ENCODE results near the gene TSHZ2.
"Not testable (repeated sequence)": the region's sequence is repeated elsewhere in the genome, so short reads cannot be mapped to it uniquely, and the experiment has no call there.

The TSHZ2 gene

DNA sequence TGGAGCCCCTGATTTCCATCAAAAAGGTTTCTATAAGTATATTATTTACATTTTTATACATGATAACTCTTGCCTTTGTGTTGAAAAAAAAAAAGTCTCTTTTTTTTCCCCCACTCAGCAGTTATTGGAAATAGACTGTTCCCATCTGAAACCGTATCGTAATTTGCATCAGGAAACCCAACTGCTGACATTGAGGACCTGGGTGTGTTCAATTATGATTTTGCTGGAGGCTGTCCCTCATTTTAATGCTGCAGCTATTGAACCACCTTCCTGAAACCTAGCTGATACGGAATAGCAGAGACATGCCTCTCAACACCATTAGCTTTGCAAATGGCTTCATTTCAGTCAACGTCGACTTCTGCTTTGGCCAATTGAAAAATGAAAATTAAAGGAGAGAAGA lies 522.6 kb downstream of the TSHZ2 start:
- no peak for DNase-seq

DNA sequence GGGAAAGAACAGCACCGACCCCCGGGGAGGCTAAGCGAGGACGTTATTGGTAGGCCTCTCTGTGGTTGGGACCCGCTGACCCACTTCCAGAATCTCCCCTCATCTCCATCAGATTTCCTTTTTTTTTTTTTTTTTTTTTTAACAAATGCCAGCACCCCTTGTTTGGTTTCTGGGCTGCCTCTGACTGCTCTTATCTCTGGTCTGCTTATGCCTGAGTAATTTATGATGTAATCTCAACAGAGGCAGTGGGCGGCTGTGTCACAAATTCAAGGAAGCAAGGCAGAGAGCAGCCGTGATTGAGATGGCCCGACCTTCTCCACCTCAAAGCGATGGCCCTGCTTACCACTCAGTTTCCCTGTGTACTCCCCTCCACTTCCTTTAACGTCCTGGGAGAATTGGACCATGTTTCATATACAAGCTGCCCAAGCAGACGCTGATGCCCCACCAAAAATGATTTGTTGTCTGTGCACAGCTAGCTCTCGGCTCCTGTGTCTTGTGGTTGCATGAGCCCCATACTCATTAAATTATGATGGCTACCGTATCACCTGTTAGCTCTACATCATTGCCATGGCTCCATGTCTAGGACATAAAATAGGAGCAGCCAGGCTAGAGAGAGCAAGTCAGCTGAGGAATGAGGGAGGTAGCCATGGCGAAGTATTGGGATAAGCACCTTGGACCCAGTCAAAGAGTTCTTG lies 523.4 kb downstream of the TSHZ2 start:
- DNase-seq = no peak

DNA sequence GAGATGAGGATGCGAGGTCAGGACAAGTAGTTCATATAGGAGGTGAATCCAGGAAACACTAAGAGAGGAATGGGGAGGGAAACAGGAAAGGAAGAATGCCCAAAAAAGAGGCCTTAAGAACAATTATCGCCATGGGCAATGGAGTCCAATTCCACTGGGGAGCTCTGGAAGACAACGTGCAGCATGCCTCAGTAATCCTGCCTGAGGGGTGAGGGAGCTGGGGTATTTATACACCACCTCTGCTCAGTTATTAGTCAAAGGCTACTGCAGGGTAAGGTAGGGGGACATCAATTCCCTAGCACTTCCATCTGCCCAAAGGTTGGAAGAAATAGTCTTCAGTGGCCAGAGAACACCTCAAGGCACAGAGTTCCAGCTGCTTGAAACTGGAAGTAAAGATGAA lies 525.1 kb downstream of the TSHZ2 start:
- DNase-seq = no peak

DNA sequence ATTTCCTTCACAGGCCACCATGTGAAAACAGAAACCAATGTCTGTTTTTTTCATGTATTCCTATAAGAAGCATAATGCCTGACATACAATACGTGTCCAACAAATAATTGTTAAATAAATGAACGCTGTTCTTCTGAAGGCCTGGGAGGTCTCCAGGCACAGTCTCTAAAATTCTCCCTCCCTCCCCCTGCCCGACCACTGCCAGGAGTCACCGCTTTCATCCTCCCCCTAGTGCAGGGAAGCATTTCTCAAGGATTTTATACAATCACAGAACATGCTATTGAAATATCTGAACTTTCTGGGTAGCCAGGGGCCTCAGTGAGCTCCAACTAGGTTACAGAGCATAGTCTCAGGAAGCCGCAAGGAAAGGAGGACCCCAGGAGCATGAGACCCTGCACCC lies 526.2 kb downstream of the TSHZ2 start:
- DNase-seq = no peak

DNA sequence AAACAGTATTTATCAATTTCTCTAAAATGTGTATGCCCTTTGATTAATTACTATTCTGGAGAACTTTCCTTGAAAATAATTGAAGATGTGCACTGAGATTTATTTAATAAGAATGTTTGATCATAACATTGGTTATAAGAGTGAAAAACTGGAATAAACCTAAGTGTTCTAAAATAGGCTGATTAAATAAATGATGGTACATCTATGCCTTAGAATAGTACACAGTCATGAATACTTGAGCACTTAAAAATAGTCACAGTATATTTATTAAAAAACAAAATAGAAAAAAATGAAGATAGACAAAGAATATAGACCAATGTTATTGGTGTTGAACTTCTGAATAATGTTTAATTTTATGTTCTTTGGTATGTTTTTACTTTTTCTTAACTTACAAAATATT lies 528.5 kb downstream of the TSHZ2 start:
- no peak for DNase-seq

DNA sequence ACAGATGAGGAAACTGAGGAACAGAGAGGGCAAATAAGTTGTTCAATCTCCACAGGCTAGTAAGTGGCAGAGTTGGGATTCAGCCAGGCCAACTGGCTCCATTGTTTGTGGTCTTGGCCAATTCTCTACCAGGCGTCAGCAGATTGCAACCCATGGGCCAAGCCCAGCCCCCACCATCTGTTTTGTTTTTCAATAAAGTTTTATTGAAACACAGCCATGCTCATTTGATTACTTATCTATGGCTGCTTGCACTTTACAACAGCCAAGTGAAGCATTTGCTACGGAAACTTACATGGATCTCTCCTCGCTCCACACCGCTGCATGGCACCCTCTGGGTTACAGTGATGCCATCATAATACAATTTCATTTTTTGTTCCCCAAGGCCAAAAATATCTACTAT lies 530.7 kb downstream of the TSHZ2 start:
- DNase-seq = no peak

DNA sequence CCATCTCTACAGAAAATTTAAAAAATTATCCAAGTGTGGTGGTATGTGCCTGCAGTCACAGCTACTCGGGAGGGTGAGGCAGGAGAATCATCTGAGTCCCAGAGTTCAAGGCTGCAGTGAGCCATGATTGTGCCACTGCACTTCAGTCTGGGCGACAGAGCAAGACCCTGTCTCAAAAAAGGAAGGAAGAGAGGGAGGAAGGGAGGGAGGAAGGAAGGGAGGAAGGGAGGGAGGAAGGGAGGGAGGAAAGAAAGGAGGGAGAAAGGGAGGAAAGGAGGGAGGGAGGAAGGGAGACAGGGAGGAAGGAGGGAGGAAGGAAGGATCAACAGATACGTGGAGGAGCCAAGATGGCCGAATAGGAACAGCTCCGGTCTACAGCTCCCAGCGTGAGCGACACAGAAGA lies 531.4 kb downstream of the TSHZ2 start:
- no peak for DNase-seq

DNA sequence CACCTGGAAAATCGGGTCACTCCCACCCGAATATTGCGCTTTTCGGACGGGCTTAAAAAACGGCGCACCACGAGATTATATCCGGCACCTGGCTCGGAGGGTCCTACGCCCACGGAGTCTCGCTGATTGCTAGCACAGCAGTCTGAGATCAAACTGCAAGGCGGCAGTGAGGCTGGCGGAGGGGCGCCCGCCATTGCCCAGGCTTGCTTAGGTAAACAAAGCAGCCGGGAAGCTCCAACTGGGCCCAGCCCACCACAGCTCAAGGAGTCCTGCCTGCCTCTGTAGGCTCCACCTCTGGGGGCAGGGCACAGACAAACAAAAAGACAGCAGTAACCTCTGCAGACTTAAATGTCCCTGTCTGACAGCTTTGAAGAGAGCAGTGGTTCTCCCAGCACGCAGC lies 531.9 kb downstream of the TSHZ2 start:
- DNase-seq = not testable (repeated sequence)

DNA sequence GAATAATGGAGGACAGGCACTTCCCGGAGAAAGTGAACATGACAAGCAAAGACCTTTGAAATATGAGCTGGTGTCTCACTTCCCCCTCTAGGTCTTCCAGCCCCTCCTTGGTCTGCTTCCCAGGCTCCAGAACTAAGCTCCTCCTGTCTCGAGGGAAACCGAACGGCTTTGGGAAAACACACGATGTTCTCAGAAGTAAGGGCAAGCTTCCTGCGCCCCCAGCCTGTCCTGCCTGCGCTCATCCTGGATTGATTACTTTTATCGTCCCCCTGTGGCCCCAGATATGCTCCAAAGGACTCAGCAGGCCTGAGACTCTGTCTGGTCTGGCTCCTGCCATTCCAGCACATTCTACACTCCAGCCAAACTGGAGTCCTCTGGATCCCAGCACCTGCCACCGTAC lies 538.1 kb downstream of the TSHZ2 start:
- DNase-seq = no peak

DNA sequence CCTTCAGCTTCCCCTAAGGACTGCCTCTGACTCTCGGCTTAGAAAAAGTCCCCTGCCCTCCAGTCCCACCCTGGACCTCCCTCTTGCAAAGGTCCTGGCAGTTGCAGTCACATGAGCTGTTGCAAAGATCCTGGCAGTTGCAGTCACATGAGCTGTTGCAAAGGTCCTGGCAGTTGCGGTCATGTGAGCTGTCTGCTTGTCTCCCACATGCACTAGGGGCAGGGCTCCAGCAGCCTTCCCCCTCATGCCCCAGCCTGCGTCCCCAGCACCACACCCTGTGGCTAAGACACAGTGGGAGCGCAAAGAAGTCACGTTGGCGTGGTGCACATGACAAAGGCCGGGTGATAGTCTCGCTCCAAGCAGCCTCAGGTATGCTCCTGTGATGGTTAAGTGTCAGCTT lies 538.5 kb downstream of the TSHZ2 start:
- DNase-seq = no peak

DNA sequence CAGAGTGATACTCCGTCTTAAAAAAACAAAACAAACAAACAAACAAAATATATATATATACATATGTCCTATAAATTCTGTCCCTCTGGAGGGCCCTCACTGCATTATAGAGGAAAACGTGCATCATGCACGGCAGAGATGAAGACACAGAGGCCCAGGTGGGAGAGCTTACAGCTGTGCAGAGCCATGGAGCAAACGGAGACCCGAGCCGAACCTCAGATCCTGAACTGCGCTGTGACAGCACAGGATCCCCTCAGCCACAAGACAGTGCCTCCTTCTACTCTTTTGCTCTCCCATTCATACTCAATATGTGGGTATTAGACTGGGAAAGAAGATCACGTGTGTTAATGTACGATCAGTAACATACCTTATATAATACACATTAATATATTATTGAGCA lies 539.9 kb downstream of the TSHZ2 start:
- no peak for DNase-seq

DNA sequence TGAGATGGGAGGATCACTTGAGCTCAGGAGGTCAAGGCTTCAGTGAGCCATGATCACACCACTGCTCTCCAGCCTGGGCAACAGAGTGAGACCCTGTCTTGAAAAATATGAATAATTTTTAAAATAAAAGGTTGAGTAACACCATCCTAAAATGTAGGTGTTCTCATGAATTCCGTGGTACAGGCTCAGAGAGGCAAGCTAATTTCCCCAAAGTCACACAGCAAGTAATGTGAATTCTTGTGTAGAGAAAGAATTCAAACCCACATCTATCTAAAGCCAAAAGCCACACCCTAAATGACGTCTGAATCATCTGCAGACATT lies 541.0 kb downstream of the TSHZ2 start:
- no peak for DNase-seq

DNA sequence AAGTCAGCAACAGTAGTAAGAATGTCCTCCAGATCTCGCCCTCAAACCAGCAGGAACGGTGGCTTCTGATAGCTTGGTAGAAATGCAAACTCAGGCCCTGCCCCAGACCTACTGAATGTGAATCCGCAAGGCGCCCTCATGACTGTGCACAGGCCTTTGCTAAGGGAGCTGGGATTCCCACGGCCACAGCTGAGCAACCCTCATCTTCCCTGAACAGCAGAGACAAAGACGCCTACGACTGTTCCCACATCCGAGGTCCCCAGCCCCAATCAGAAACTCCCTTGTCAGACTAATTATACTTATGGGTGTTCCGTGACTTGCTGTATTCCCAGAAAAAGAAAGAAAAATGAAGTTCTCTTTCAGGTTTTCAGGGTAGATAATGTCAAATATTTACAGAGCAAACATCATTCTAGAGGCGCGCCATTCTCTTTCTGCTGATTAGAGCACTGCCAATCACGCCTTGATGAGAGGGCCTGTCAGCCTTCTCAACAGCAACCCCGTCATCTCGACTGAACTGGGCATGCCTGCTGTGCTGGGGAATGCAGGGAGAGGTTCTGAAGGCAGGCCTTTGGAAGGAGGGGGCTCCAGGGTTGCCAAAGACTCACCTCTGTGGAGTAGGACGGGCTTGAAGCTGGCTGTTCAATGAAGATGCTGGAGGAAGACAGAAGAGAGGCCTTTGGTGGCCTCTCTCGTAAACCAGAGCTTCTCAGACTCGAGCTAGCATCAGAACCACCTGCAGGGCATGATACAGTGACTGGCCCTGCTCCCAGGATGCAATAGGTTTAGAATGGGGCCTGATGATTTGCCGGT lies 541.5 kb downstream of the TSHZ2 start:
- no peak for DNase-seq

DNA sequence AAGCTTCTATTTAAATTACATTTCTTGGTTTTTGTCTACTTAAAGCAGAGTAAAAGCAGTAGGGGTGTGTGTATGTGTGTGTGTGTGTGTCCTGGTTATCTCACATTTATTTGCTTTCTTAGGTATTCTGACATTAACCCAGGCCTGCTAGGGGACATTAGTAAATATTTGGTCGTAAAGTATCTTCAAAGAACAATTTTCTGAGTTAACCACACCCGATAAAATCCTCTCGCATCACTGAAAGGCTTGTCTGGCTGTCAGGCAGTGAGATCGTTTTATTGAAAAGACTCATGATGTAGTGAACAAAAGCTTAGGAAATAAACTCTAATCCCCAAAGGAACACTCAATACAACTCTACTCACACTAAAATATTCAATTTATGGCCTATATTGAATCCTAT lies 543.6 kb downstream of the TSHZ2 start:
- DNase-seq = no peak

DNA sequence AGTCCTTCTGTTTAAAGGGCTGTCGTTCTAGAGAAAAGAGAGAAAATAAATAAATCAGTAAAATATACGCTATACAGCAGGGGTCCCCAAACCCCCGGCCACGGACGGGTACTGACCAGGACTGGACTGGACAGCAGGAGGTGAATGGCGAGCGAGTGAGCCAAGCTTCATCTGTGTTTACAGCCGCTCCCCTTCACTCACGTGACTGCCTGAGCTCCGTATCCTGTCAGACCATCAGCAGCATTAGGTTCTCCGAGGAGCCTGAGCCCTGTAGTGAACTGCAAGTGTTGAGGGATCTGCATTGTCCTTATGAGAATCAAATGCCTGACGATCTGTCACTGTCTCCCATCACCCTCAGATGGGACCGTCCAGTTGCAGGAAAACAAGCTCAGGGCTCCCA lies 545.0 kb downstream of the TSHZ2 start:
- DNase-seq = no peak

DNA sequence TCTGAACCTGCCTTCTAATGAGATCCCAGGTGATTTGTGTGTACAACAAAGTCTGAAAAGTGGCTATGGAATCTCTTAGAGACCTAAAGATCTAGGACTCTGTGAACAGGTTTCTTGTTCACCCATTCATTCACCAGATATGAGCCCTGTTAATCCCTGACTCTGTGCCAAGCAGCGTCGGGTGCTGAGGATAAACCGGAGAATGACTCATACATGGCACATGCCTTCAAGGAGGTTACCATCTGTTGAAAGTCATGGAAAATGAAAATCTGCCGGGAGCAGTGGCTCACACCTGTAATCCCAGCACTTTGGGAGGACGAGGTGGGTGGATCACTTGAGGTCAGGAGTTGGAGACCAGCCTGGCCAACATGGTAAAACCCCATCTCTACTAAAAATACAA lies 549.3 kb downstream of the TSHZ2 start:
- not testable (repeated sequence) for DNase-seq

DNA sequence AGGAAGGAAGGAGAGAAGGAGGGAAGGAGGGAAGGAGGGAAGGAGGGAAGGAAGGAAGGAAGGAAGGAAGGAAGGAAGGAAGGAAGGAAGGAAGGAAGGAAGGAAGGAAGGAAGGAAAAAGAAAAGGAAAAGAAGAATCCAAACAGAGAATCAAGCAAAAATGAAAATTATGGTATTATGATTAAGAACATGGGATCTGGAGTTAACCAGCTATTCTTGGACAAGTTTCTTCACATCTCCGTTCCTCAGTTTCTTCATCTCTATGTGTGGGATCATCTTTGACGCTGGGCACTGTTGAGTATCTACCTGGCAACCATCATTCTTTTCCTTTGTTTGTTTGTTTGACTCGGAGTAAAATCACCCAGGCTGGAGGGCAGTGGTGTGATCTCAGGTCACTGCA lies 549.9 kb downstream of the TSHZ2 start:
- no peak for DNase-seq

DNA sequence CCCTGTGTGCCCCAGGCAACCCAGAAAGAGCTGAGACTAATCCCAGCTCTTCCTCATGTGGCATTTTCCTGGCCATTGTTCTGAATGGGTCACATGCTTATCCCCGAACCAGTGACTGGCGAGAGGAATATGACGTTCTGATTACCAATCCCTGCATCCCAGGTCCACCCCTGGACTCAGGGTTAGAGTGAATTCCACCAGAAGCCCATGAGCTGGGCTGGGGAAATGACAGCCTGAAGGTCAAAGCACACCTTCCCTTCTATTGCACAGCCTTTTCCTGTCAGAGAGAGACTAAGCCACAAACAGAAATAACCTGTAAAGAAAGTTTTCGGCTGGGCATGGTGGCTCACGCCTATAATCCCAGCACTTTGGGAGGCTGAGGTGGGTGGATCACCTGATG lies 550.5 kb downstream of the TSHZ2 start:
- no peak for DNase-seq

DNA sequence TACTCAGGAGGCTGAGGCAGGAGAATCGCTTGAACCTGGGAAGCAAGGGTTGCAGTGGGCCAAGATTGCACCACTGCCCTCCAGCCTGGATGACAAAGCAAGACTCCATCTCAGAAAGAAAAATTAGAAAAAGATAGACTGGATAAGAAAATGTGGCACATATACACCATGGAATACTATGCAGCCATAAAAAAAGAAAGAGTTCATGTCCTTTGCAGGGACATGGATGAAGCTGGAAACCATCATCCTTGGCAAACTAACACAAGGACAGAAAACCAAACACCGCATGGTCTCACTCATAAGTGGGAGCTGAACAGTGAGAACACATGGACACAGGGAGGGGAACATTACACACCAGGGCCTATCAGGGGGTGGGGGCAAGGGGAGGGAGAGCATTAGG lies 551.5 kb downstream of the TSHZ2 start:
- not testable (repeated sequence) for DNase-seq

DNA sequence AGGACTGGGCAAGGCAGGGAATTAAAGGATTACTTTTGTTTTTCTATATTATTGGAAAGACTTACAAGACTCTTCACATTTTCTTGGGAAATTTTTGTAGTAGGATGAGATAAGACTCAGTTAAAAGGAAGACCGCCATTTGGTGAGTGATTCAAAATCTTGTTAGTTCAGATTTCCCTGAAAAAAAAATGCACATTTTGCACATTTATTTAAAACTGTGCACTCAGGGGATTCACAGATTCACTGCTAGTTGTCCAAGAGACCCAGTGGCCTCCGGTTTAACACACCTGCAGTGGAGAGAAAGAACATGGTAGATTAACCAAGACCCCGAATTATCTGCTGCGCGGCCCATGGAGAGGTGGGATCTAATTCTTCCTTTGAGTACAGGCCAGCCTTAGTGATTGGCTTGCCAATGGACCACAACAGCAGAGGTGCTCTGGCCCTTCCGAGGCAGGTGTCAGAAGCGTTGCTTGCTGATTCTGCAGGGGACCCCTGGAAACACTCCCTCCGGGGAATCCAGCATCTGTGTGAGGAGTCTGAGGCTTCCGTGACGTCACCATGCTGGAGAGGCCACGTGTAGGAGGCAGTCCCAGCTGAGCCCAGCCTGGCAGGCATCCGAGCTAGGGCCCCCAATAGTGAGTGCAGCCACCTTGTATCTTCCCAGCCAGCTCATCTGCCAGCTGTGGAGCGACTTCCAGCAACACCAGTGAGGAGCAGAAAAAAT lies 552.6 kb downstream of the TSHZ2 start:
- DNase-seq = no peak

DNA sequence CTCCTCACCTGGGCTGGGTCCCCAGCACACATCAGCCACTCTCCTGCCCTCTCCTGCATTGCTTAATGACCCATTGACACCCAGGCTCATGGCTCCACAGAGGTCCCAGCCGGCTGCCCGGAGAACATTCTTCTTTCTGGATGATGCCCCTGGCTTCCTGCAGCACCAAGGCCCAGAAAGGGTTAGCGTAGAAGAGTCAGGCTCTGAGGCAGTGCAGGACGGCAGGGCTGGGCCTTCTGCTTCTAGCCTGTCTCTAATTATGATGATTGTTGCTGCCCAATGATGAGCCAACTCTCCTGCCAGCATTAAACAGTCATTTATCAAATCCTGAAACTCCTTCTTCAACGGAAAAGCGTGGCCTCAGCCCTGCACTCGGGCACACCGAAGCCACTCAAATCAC lies 555.0 kb downstream of the TSHZ2 start:
- no peak for DNase-seq

DNA sequence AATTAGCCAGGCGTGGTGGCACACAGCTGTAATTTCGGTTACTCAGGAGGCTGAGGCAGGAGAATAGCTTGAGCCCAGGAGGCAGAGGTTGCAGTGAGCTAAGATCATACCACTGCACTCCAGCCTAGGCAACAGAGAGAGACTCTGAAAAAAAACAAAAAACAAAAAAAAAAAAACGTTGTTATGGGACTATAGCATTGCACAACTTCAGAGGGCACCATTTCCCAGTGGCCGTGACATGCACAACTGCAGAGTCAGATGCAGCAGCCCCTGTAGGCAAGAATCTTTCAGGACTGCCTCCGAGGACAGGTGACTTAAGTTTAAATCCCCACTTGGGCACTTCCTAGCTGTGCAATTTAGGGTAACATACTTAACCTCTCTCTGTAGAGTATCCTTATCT lies 557.5 kb downstream of the TSHZ2 start:
- DNase-seq = no peak

DNA sequence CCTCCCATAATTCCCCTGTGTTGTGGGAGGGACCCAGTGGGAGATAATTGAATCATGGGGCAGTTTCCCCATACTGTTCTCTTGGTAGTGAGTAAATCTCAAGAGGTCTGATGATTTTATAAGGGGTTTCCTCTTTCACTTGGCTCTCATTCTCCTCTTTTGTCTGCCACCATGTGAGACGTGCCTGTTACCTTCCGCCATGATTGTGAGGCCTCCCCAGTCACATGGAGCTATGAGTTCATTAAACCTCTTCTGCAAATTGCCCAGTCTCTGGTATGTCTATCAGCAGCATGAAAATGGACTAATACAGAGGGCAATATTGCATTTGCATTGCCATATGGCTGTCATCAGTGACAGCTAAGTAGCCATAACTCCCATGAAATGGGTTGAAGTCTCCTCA lies 558.3 kb downstream of the TSHZ2 start:
- no peak for DNase-seq

DNA sequence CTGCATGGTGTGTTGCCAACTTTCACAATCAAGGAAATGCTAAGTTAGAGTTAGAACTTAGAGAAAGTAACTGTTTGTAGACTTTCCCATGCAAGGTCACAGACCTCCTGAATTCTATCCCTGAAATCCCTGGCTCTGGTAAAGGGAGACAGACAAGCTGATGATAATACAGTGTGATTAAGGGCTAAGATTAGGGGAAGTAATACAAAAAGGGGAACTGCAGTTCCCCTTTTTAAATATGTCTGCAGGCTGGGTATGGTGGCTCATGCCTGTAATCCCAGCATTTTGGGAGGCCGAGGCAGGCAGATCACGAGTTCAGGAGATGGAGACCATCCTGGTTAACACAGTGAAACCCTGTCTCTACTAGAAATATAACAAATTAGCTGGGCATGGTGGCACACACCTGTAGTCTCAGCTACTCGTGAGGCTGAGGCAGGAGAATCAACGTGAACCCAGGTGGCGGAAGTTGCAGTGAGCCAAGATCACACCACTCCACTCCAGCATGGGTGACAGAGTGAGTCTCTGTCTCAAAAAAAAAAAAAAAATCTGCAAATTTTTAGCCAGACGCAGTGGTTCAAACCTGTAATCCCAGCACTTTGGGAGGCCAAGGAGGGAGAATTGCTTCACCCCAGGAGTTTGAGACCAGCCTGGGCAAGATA lies 560.6 kb downstream of the TSHZ2 start:
- DNase-seq = not testable (repeated sequence)

Data from NCI-H2107 (cell line).